Neural cell (in vitro differentiated cells): Measurements from ENCODE around the gene AMZ2.
"Not testable (repeated sequence)": the region's sequence is repeated elsewhere in the genome, so short reads cannot be mapped to it uniquely, and the experiment has no call there.

Source experiments
- CTCF ChIP-seq: fragments of 450-650 bp; IDR thresholded peaks from 2 replicates; pipeline ENCODE4 v1.5.1; 2014; ENCODE audit warnings: antibody characterized with exemption, mild to moderate bottlenecking, moderate library complexity; ENCODE audit not compliant: poor library complexity, severe bottlenecking
- EZH2 ChIP-seq: fragments of 200-600, 300-800 bp; shearing (Covaris generic), sonication (generic); IDR thresholded peaks from 2 replicates; pipeline ENCODE4 v1.6.1; 2014; ENCODE audit warnings: antibody characterized with exemption, low read length, borderline replicate concordance, mild to moderate bottlenecking; ENCODE audit not compliant: insufficient read depth, poor library complexity, severe bottlenecking

GRCh38 chr17:68201418-68201771 lies 46.4 kb upstream of the AMZ2 start:
- TF ChIP-seq EZH2, CTCF: not testable (repeated sequence)
